Measurements from ENCODE around the gene IFNGR2. TPM values are rescaled to one million over a fixed set of nuclear protein-coding genes. Genes with fewer than 3 reads are reported as not detected.

Gene IFNGR2, protein sequence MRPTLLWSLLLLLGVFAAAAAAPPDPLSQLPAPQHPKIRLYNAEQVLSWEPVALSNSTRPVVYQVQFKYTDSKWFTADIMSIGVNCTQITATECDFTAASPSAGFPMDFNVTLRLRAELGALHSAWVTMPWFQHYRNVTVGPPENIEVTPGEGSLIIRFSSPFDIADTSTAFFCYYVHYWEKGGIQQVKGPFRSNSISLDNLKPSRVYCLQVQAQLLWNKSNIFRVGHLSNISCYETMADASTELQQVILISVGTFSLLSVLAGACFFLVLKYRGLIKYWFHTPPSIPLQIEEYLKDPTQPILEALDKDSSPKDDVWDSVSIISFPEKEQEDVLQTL
- 50.3 and 61.3 TPM in 2 replicates for total RNA-seq (2016; rRNA removed; fragmentation: Illumina TruSeq; extraction: Trizol)
- 140 and 148 TPM in 2 replicates for total RNA-seq (2016; cell fraction: cytosol; rRNA removed; fragmentation: Illumina TruSeq; extraction: Trizol; ENCODE audit: low read depth)
- 49.5 and 63.1 TPM in 2 replicates for total RNA-seq (2016; cell fraction: insoluble cytoplasmic fraction; rRNA removed; fragmentation: Illumina TruSeq; extraction: Trizol)
- total RNA-seq (2016; cell fraction: membrane; rRNA removed; fragmentation: Illumina TruSeq; extraction: Trizol): 200 and 205 TPM in 2 replicates
- total RNA-seq (2016; cell fraction: nucleus; rRNA removed; fragmentation: Illumina TruSeq; extraction: Trizol): 31.5 and 38.1 TPM in 2 replicates
- polyA plus RNA-seq (2011; rRNA removed): 107 and 117 TPM in 2 replicates
- 81.1 and 96.5 TPM in 2 replicates for polyA plus RNA-seq (2011; cell fraction: cytosol; rRNA removed)
- 29.9 and 35.2 TPM in 2 replicates for polyA plus RNA-seq (2011; cell fraction: nucleus; rRNA removed)
- polyA plus RNA-seq (2012): 58.6 and 61.4 TPM in 2 replicates
- polyA plus RNA-seq (2016; cell fraction: cytosol; fragmentation: Illumina TruSeq; extraction: Trizol; ENCODE audit: low read depth): 168 and 186 TPM in 2 replicates
- polyA plus RNA-seq (2016; cell fraction: insoluble cytoplasmic fraction; fragmentation: Illumina TruSeq; extraction: Trizol; ENCODE audit: low read depth): 61.0 and 68.1 TPM in 2 replicates
- polyA plus RNA-seq (2016; cell fraction: membrane; fragmentation: Illumina TruSeq; extraction: Trizol; ENCODE audit: low read depth): 212 and 216 TPM in 2 replicates
- 64.8 and 65.1 TPM in 2 replicates for polyA plus RNA-seq (2016; cell fraction: nucleus; fragmentation: Illumina TruSeq; extraction: Trizol; ENCODE audit: insufficient read depth, low read depth)
- polyA minus RNA-seq (2011; rRNA and poly(A)+ RNA removed; ENCODE audit: low replicate concordance): 86.4 and 152 TPM in 2 replicates
- polyA minus RNA-seq (2011; cell fraction: cytosol; rRNA and poly(A)+ RNA removed): 57.1 and 57.5 TPM in 2 replicates
- polyA minus RNA-seq (2011; cell fraction: nucleus; rRNA and poly(A)+ RNA removed): 23.6 and 27.8 TPM in 2 replicates
- Bru-seq, nascent RNA: percentile 83 among the genes with signal in this experiment
- BruChase-seq, experiment 1, labeled RNA remaining after a 6-hour chase: percentile 88 among the genes with signal in this experiment
- BruChase-seq, experiment 2, labeled RNA remaining after a 2-hour chase: percentile 82 among the genes with signal in this experiment
- long read RNA-seq, experiment 1, transcript IFNGR2-201 (7 exons, 2,221 nt): major isoform, 119 of 148 reads
- long read RNA-seq, experiment 1, partial matches to known transcripts: 12 of 148 reads
- long read RNA-seq, experiment 1, other reads (novel, unspliced or antisense): 11 of 148 reads
- long read RNA-seq, experiment 2, transcript IFNGR2-201 (7 exons, 2,221 nt): major isoform, 101 of 149 reads
- long read RNA-seq, experiment 2, partial matches to known transcripts: 35 of 149 reads
- long read RNA-seq, experiment 2, other reads (novel, unspliced or antisense): 6 of 149 reads

DNA sequence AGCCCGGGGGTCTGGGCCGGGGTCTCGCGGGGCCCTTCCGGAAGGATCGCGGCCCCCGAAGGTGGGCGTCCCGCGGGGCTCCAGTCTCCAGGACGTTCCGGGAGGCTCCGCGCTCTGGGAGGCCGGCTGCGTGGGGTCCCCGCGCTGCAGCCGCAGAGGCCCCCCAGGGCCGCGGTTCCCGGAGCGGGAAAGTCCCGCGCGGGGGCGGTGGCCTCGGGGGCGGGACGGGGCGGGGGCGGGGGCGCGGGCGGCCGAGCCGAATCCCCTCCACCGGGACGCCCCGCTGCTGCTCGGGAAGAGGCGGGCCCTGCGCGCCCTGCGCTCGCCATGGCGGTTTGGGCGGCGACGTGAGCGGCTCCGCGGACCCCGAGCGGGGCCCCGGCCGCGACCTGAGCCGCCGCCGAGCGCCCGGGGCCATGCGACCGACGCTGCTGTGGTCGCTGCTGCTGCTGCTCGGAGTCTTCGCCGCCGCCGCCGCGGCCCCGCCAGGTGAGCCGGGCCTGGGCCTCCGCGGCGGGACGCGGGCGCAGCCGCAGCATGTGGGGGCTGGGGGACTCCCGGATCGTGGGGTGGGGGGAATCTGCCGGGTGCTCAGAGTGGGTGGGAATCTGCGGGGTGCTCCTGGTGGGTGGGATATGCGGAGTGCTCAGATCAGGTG lies at the start of gene IFNGR2:
Gene IFNGR2, plus strand, starts transcription at position 286 of the 658 bp plus-strand sequence. Its CDS starts 131 bp downstream, at position 417.
- in situ Hi-C loops (cut with HindIII; ENCODE audit: extremely low pct_ligation_motif_present, low pct_unique_long_range_greater_than_20kb): no loop called here
- under 1% methylated on average over 23 of the region's 89 CpGs for whole genome bisulfite sequencing (ENCODE audit: low lambda C conversion rate)
- Histone ChIP-seq H3K9me3 (ENCODE audit: low read length) (no peaks in the 10 kb centered on the region), H3K4me2 (ENCODE audit: low read depth, low read length) (peak within 1 kb of the TSS; percentile 87), H3K27ac (ENCODE audit: extremely low read length, insufficient read depth, low read length) (peak within 1 kb of the TSS; percentile 79), H3K9ac (ENCODE audit: insufficient read depth, low read depth, low read length) (peak within 1 kb of the TSS; percentile 96), H3K27me3 (ENCODE audit: control insufficient read depth in 1 of 2, insufficient read depth in 2 of 2, low read length in 2 of 2) (no peaks in the 10 kb centered on the region; a peak in 1 of 5 replicates), H4K20me1 (ENCODE audit: insufficient read depth, low read length) (no peaks in the 10 kb centered on the region), H3K4me3 (replicated peaks in 1 of 3; ENCODE audit: insufficient read depth in 1 of 3, low read depth in 2 of 3, low read length in 3 of 3) (peak within 1 kb of the TSS; percentile 85 to 97 (median 95)), H3K36me3 (replicated peaks in 1 of 2; ENCODE audit: control insufficient read depth in 1 of 2, insufficient read depth in 2 of 2, low read length in 2 of 2) (peaks cover 0 to 8% of the 10 kb centered on the region in 2 experiments; a peak in 1 of 5 replicates), H2AFZ (ENCODE audit: low read length) (no peak within 1 kb of the TSS), H3K4me1 (ENCODE audit: insufficient read depth, low read length) (peaks cover 52% of the 10 kb centered on the region), H3K79me2 (ENCODE audit: insufficient read depth, low read length) (peaks cover 43% of the 10 kb centered on the region)
- ChIA-PET POLR2A (interaction anchor here (0.9 to 3.2 kb wide), 8 partner anchors 10 to 88 kb away, joined by 5 to 29 read pairs (median 6); partner anchors contain the start of genes DNAJC28 and IFNAR1), CTCF (ENCODE audit: low intra/inter-chr PET ratio, low total read pairs) (no interaction called here)
- no peak for DNase-seq (ENCODE audit: low spot score)
- peak; percentile 54 for ATAC-seq
- intact Hi-C loops (cut with micrococcal nuclease; ENCODE audit: unreplicated experiment): loop anchor here (5.0 kb wide), 1 partner anchor 41 kb away; no protein-coding TSS in a partner anchor
- no TSS peak for BruUV-seq (replicated peaks)
- no peak for FAIRE-seq
- TF ChIP-seq SALL1 (CRISPR knock-in tag; IDR thresholded peaks at IDR 0.05) (0 out of 2 replicates have a peak, but pooled peaks have one; percentile 6), POLR2A (IDR thresholded peaks at IDR 0.05; ENCODE audit: insufficient read depth in 1 of 2, low read depth in 2 of 2, low read length in 2 of 2) (peak in 1 of 2 experiments; percentile 64; a peak in 2 of 4 replicates), HES4 (CRISPR knock-in tag; IDR thresholded peaks at IDR 0.05; ENCODE audit: borderline replicate concordance) (peak; percentile 71; the same call in 1 of the 2 replicates), ZNF850 (CRISPR knock-in tag; conservative IDR thresholded peaks at IDR 0.05) (0 out of 2 replicates have a peak, but pooled peaks have one; percentile 4), ZNF563 (CRISPR knock-in tag; IDR thresholded peaks at IDR 0.05) (peak; percentile 48; the same call in 1 of the 2 replicates), RELA (CRISPR knock-in tag; IDR thresholded peaks at IDR 0.05) (0 out of 2 replicates have a peak, but pooled peaks have one; percentile 46), POLR2G (IDR thresholded peaks at IDR 0.05; ENCODE audit: low read depth, low read length) (0 out of 2 replicates have a peak, but pooled peaks have one; percentile 25), HNRNPK (IDR thresholded peaks at IDR 0.05; ENCODE audit: low read depth, low read length, poor library complexity, severe bottlenecking) (peak; percentile 30)
- TF ChIP-seq, protein P1, sequence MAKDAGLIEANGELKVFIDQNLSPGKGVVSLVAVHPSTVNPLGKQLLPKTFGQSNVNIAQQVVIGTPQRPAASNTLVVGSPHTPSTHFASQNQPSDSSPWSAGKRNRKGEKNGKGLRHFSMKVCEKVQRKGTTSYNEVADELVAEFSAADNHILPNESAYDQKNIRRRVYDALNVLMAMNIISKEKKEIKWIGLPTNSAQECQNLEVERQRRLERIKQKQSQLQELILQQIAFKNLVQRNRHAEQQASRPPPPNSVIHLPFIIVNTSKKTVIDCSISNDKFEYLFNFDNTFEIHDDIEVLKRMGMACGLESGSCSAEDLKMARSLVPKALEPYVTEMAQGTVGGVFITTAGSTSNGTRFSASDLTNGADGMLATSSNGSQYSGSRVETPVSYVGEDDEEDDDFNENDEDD (CRISPR knock-in tag; IDR thresholded peaks at IDR 0.05; ENCODE audit: borderline replicate concordance): peak; percentile 36; the same call in 1 of the 2 replicates
- TF ChIP-seq, protein P2, sequence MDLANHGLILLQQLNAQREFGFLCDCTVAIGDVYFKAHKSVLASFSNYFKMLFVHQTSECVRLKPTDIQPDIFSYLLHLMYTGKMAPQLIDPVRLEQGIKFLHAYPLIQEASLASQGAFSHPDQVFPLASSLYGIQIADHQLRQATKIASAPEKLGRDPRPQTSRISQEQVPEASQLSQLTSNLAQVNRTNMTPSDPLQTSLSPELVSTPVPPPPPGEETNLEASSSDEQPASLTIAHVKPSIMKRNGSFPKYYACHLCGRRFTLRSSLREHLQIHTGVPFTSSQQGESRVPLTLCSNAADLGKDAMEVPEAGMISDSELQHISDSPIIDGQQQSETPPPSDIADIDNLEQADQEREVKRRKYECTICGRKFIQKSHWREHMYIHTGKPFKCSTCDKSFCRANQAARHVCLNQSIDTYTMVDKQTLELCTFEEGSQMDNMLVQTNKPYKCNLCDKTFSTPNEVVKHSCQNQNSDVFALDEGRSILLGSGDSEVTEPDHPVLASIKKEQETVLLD (CRISPR knock-in tag; IDR thresholded peaks at IDR 0.05; ENCODE audit: low read depth): peak; percentile 37; the same call in 1 of the 2 replicates
- TF ChIP-seq, protein P3, sequence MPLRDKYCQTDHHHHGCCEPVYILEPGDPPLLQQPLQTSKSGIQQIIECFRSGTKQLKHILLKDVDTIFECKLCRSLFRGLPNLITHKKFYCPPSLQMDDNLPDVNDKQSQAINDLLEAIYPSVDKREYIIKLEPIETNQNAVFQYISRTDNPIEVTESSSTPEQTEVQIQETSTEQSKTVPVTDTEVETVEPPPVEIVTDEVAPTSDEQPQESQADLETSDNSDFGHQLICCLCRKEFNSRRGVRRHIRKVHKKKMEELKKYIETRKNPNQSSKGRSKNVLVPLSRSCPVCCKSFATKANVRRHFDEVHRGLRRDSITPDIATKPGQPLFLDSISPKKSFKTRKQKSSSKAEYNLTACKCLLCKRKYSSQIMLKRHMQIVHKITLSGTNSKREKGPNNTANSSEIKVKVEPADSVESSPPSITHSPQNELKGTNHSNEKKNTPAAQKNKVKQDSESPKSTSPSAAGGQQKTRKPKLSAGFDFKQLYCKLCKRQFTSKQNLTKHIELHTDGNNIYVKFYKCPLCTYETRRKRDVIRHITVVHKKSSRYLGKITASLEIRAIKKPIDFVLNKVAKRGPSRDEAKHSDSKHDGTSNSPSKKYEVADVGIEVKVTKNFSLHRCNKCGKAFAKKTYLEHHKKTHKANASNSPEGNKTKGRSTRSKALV (CRISPR knock-in tag; IDR thresholded peaks at IDR 0.05): no peak

Measured in HepG2 (cell line).